Mononuclear cell (primary cell): ENCODE data around the gene ISLR2. TPM values are rescaled to one million over a fixed set of nuclear protein-coding genes. Genes with fewer than 3 reads are reported as not detected.
"Not testable (repeated sequence)": the region's sequence is repeated elsewhere in the genome, so short reads cannot be mapped to it uniquely, and the experiment has no call there.

Experiments used
- H3K27me3 ChIP-seq: 2 replicates; pipeline ENCODE4 v1.6.0; 2011; ENCODE audit warnings: low read length, control low read depth; ENCODE audit not compliant: insufficient read depth
- H3K4me1 ChIP-seq: 2 replicates; pipeline ENCODE4 v1.5.1; 2011; ENCODE audit warnings: mild to moderate bottlenecking, low read length, control low read depth; ENCODE audit not compliant: insufficient read depth
- H3K4me3 ChIP-seq: 2 replicates; pipeline ENCODE4 v1.5.1; 2011; ENCODE audit warnings: mild to moderate bottlenecking, low read length, moderate library complexity
- H3K9me3 ChIP-seq: 2 replicates; pipeline ENCODE4 v1.5.1; 2011; ENCODE audit warnings: low read depth, mild to moderate bottlenecking, control low read depth, low read length
- total RNA-seq: library from RNA; depleted of rRNA; stranded (reverse); fragments of >200 nt; gene quantifications from one replicate; pipeline ENCODE4 v1.2.3, GENCODE V29; 2012

ISLR2 gene, protein sequence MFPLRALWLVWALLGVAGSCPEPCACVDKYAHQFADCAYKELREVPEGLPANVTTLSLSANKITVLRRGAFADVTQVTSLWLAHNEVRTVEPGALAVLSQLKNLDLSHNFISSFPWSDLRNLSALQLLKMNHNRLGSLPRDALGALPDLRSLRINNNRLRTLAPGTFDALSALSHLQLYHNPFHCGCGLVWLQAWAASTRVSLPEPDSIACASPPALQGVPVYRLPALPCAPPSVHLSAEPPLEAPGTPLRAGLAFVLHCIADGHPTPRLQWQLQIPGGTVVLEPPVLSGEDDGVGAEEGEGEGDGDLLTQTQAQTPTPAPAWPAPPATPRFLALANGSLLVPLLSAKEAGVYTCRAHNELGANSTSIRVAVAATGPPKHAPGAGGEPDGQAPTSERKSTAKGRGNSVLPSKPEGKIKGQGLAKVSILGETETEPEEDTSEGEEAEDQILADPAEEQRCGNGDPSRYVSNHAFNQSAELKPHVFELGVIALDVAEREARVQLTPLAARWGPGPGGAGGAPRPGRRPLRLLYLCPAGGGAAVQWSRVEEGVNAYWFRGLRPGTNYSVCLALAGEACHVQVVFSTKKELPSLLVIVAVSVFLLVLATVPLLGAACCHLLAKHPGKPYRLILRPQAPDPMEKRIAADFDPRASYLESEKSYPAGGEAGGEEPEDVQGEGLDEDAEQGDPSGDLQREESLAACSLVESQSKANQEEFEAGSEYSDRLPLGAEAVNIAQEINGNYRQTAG
- not detected for total RNA-seq

DNA sequence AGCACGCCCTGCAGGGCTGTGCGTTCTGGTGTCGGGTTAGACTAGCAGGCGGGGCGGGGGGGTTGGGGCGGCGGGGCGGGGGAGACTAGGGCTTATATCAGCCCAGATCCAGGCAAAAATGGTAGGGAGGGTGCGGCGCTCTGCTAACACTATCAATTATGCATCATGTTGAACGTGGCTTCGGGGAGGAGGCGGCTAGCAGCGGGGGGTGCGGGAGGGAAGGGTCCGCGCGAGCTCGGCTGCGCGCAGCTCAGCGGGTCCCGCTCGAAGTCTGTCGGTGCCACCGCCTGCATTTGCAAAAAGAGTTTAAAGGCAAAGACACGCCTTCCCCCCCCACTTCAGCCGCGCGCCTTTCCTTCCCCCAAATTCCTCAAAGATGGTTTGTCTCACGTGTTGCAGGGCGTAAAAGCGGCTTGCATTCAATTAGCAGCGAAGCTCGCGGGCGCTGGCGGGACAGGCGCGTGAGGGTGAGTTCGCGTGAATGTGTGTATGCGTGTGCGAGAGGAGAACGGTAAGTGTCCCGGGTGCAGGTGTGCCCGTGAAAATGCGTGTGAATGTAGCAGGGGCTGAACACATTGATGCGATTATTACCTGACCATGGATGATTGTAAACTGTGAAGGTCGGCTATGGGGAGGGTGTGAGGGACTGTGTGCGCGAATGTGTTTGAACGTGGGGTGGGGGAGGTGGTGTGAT is at the start of gene ISLR2:
Gene ISLR2 (plus strand): TSS at position 432 of the 694 bp plus-strand sequence. CDS start 2,169 bp downstream, outside the sequence.
- Histone ChIP-seq H3K4me3 (no peak within 1 kb of the TSS), H3K9me3 (no peaks in the 10 kb centered on the region), H3K4me1 (peaks cover 31% of the 10 kb centered on the region), H3K27me3 (peaks cover 81% of the 10 kb centered on the region)

DNA sequence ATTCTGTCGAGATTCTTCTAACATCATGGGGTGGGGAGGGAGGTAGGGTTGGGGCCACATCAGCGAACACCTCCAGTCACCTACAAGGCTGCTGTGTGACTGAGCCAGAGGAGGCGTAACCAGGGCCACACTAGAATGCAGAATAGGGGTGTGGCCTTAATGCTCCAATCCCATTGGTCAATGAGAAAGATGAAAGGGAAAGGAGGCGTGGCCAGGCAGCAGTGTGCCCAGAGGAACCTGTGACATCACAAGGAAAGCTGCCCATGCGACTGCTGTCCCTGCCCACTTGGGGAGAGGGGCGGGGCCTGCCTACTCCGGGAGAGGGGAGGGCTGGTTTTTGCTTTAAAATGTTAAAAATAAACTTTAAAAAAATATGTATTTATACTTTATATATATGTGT is 47.9 kb upstream of the ISLR2 start, which contains the start of gene GOLGA6A:
Gene GOLGA6A (minus strand): TSS at position 101 of the 400 bp plus-strand sequence. CDS start 41 bp downstream, at position 60.
- not testable (repeated sequence) for H3K4me1 ChIP-seq, H3K4me3 ChIP-seq, H3K9me3 ChIP-seq, H3K27me3 ChIP-seq

DNA sequence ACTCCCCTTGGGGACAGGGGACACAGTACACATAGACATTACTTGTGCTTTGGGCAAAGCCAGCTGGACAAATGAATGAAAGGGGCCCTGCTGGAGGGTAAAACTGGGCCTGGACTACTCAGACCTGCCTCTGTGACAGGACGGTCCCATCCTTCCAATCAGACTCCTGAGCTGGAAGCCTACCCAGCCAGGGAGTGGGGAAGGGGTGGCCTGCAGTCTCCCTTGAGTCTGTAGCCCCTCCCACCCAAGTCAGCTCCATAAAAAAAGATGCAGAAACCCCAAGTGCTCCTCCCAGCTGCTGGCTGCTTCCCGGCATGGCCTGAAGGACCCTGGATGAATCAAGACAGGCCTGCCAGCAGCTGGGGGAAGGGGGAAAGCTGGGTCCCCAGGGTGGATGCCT is 35.8 kb upstream of the ISLR2 start:
- not testable (repeated sequence) for H3K4me1 ChIP-seq, H3K4me3 ChIP-seq, H3K9me3 ChIP-seq, H3K27me3 ChIP-seq

DNA sequence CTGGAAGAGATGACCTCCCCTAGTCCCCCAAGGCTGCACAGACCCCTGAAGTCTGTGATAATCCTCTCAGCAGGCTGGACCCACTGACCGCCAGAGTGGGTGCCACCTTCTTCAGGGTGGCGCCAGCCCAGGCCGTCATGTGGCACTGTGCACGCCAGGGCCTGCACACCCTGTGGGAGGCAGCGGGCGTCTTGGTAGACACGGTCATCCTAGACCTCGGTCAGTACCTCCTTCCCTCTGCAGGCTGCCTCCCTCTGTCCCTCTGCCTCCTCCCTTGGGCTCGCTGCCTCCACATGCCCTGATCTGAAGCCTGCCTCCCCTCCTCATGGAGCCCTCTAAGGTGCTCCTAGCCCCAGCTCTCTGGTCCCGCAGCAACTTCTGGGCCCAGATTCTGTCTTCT is 34.8 kb upstream of the ISLR2 start:
- not testable (repeated sequence) for H3K9me3 ChIP-seq, H3K27me3 ChIP-seq, H3K4me3 ChIP-seq, H3K4me1 ChIP-seq

DNA sequence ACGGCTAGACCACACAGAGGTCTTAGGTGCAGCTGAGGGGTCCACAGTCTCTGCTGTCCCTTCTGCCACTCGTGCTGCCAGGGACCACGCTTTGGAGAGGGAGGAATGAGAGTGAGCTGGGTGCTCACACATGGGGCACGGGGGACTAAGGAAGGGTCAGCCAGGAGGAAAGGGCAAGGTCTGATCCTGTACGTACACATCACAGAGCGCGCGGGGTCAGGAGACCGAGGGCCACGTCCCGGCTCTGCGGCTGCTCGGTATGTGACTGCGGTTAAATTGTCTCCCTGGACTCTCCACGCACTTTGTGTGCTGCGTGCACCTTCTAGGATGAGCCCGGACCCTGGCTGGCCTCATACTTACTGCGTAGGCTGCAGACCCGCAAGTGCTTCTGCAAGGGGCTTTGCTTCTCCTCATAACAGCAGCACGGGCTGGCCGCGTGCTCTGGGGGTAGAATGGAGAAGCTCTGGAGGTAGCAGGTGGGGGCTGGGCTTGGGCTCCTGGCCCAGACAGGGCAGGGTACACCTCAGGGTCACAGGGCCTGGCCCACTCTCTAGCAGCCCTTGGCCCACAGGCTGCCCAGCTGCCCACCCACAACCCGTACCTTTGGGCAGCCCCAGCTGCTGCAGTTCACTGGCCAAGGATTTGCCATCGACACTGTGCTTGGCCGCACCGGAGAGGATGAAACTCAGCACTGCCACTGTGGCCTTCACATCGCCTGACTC is 33.5 kb upstream of the ISLR2 start:
- not testable (repeated sequence) for H3K4me1 ChIP-seq, H3K4me3 ChIP-seq, H3K27me3 ChIP-seq, H3K9me3 ChIP-seq

DNA sequence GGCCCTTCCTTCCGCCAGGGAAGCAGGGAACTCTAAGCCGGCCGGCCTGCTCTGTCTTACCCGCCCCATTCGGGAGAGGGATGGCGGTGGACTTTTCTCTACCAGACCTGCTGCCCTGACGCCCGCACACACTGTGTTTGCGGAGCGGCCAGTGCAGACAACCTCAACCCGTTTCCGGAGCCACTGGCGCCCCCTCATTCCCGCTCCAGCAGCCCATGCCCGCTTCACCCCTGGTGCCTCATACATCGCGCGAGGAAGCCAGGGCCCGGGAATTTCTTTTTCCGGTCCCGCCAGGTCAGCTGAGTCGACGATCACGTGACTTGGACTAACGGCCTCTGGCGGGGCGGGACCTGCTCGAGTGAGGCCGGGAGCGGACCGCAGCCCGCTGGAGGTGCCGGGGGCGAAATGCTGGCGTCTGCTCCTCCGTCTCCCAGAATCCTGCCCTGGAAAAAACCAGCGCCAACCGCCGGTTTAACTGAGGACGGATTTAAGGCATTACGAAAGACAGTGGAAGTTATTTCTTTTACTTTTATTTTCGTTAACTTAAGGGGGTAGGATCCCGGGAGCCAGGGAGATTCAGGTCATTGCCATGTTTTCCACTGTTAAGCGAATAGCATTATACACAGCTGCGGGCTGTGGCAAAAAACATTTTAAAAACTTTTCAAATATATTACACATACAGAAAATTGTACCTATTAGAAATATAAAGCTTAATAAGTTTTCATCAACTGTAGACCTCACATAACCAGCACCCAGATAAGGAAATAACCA is 30.2 kb upstream of the ISLR2 start:
- not testable (repeated sequence) for H3K27me3 ChIP-seq, H3K9me3 ChIP-seq, H3K4me1 ChIP-seq
- H3K4me3 ChIP-seq = peak overlapping the region; percentile 42

DNA sequence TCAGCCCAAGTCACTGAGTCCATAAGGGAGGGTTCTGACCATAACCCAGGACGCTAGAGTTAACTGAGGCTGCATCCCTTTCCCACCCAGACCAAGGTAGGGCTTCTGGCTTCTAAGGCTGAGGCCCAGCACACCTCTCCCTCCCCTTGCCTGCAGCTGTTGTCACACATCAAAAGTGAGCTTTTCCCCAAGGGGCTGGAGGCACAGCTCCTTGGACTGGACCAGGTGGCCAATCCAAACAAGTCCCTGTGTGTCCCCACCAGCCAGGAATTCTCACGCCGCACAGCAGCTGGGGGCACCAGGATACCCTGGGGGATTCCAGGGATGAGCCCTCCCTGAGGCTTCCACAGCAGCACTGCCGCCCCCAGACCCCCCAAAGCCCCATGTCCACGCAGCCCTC is 22.3 kb upstream of the ISLR2 start:
- no peaks in the 10 kb centered on the region for H3K27me3 ChIP-seq
- H3K9me3 ChIP-seq = no peaks in the 10 kb centered on the region
- no peak overlapping the region for H3K4me3 ChIP-seq
- no peaks in the 10 kb centered on the region for H3K4me1 ChIP-seq

DNA sequence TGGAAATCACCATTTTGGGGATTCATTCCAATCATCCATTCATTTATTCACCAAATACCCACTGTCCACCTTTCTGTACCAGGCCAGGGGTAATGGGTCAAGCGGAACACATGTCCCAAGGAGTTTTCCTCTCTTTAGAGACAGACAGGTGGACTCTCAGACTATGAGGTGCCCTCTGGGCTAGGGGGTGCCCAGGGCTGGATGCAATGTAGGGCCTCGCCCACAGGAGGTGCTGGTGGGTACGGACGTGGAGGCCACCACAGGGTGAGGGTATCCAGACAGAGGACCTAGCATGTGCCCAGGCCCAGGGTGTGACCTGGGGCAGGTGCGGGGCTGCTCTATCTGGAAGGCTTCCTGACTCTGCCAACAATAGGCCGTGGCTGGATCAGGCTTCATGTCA is 21.8 kb upstream of the ISLR2 start:
- not testable (repeated sequence) for H3K9me3 ChIP-seq, H3K4me3 ChIP-seq, H3K27me3 ChIP-seq, H3K4me1 ChIP-seq

DNA sequence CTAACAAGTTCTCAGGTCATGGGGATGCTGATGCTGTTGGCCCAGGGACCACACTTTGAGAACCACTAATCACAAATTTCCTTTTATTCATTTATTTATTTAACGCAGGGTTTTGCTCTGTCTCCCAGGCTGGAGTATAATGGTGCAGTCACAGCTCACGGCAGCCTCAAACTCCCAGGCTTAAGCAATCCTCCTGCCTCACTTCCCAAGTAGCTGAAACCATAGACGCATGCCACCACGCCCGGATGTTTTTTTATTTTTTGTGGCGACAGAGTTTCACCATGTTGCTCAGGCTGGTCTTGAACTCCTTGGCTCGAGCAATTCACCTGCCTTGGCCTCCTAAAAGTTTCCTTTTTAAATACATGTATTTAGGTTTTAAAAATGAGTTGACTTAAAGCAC is 20.7 kb upstream of the ISLR2 start:
- Histone ChIP-seq H3K4me1 (no peaks in the 10 kb centered on the region), H3K9me3 (no peaks in the 10 kb centered on the region), H3K27me3 (no peaks in the 10 kb centered on the region), H3K4me3 (no peak overlapping the region)

DNA sequence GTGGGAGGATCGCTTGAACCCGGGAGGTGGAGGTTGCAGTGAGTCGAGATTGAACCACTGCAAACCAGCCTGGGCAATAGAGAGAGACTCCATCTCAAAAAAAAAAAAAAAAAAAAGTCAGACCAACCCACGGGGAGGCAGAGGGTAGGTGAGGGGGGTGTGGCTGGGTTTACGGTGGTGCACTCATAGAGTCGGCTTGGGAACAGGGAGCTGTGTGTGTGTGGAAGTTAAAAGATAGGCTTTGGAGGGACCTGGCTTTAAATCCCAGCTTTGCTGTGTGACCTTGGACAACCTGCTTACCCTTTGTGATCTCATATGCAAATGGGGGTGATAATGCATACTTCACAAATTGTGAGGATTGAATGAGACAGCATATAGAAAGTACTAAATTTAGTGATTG is 10.0 kb upstream of the ISLR2 start:
- H3K9me3 ChIP-seq = no peaks in the 10 kb centered on the region
- H3K4me3 ChIP-seq = no peak overlapping the region
- peaks cover 2% of the 10 kb centered on the region for H3K27me3 ChIP-seq
- H3K4me1 ChIP-seq = peaks cover 9% of the 10 kb centered on the region

DNA sequence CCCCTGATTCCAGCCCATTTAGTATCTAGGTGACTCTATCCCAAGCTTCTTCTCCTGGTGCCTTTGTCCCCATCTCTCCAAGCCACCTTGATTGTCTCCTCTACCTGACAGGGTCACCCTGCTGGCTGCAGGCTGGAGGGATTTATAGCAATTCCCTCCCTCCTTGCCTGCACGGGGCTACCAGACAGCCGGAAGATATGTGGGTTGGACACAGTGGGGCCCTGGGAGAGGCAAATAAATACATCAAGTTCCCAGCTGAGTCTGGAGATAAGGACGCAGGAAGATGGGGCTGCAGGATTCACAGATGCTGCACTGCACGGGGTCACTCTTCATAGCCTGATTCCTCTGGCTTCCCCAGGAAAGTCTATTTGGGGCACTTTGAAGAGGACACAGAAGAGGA is 9.3 kb upstream of the ISLR2 start:
- H3K4me1 ChIP-seq = peaks cover 9% of the 10 kb centered on the region
- no peaks in the 10 kb centered on the region for H3K9me3 ChIP-seq
- no peak overlapping the region for H3K4me3 ChIP-seq
- H3K27me3 ChIP-seq = peaks cover 3% of the 10 kb centered on the region

DNA sequence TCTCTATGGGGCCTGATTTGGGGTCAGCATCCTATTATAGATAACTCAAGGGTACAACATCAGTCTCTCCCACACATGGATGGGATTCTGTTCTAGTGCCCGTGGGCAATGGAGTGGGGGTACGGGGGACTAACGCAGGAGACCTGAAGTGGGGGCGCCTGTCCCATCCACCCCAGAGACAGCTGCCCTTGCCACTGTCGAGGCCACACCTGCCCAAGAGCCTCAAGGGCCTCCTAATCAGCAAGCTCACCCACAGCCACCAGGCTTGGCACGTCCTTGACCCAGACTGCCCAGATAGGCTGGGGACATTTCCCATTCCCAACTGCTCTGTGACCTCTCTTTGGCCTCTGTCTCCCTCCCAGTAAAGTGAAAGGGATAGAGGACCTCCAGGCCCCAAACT is 8.5 kb upstream of the ISLR2 start:
- Histone ChIP-seq H3K4me1 (peaks cover 9% of the 10 kb centered on the region), H3K27me3 (peaks cover 3% of the 10 kb centered on the region), H3K4me3 (no peak overlapping the region), H3K9me3 (no peaks in the 10 kb centered on the region)

DNA sequence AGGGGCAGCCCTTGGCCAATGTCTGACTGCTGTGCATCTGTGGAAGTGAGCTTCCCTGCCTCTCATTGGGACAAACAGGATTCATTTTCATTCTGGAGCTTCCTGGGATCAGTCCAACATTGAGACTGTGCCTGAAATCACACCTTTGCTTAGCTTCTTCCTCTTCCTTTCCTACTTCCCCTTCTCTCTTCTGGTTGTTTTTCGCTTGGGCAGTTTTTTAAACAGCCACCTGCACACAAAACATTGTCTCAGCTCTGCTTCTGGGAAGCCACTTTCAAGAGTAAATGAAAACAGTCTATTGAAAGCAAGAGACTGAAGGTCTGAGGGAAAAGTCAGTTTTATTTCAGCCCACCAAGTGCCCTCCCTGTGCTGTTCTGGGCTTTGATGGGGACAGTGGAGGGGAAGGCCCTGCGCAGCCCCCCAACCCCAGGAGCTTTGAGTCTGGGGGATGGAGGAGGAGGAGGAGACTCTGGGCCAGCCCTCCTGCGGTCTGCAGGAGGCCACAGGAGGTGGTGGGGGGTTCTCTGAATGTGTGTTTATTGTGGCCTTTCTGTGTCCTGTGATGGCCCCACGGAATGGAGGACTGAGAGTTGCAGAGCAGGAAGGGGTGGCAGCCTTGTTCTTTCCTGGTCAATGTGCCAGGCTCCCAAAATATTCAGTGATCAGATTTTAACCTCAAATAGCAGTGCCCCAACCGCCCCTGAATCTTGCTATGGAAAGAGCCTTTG is 7.8 kb upstream of the ISLR2 start:
- H3K4me3 ChIP-seq = no peak overlapping the region
- peaks cover 13% of the 10 kb centered on the region for H3K4me1 ChIP-seq
- peaks cover 9% of the 10 kb centered on the region for H3K27me3 ChIP-seq
- no peaks in the 10 kb centered on the region for H3K9me3 ChIP-seq

DNA sequence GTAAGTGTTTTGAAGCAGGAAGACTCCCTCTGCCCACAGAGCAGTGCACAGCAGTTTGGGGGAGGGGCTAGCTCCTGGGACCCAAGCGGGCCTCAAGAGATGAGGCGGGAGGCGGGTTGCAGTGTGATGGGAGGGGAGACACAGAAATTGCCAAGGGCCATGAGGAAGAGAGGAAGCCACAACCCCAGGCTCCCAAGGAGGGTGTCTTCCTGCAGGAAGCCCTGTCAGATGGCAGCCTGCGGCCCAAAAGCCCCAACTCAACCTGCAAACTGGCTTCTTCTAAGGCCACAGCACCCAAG is 7.3 kb upstream of the ISLR2 start:
- no peak overlapping the region for H3K4me3 ChIP-seq
- H3K27me3 ChIP-seq = peaks cover 13% of the 10 kb centered on the region
- peaks cover 18% of the 10 kb centered on the region for H3K4me1 ChIP-seq
- no peaks in the 10 kb centered on the region for H3K9me3 ChIP-seq
